ENCODE results near the gene DNAH6. TPM values are rescaled to one million over a fixed set of nuclear protein-coding genes. Genes with fewer than 3 reads are reported as not detected.

The DNAH6 gene
- total and polyA plus RNA-seq, 2 of the 8 experiments (the other 6 are each of a cell fraction or from before 2014, with no cell fraction given) = 0.06 to 0.43 TPM

GRCh38 chr2:84579661-84580060 is 63.4 kb downstream of the DNAH6 start:
- TF ChIP-seq FOSL1 (IDR thresholded peaks at IDR 0.05; ENCODE audit: insufficient read depth, low read depth, low read length) (no peak), SIX5 (IDR thresholded peaks at IDR 0.05; ENCODE audit: low read depth, low read length) (no peak), TAF1 (IDR thresholded peaks at IDR 0.05; ENCODE audit: low read depth, low read length) (no peak), SP4 (IDR thresholded peaks at IDR 0.05; ENCODE audit: low read length) (no peak), GTF2F1 (IDR thresholded peaks at IDR 0.05; ENCODE audit: borderline replicate concordance, low read depth, low read length) (no peak), ATF2 (IDR thresholded peaks at IDR 0.05; ENCODE audit: low read length) (no peak), GABPA (IDR thresholded peaks at IDR 0.05; ENCODE audit: borderline replicate concordance, insufficient read depth, low read length) (no peak), CBX5 (IDR thresholded peaks at IDR 0.05; ENCODE audit: low read depth, low read length) (no peak), HDAC6 (IDR thresholded peaks at IDR 0.05; ENCODE audit: low read depth, low read length) (no peak), USF2 (IDR thresholded peaks at IDR 0.05; ENCODE audit: low read length) (no peak), POU5F1 (IDR thresholded peaks at IDR 0.05; ENCODE audit: low read depth, low read length) (no peak), SP1 (IDR thresholded peaks at IDR 0.05; ENCODE audit: low read depth, low read length) (no peak), MAFK (IDR thresholded peaks at IDR 0.05; ENCODE audit: low read depth, low read length) (no peak)
- no peak overlapping the region for H2AK5ac ChIP-seq (ENCODE audit: low read depth, low read length)
- no peak overlapping the region for H3K4me2 ChIP-seq (ENCODE audit: insufficient read depth in 1 of 2, low read depth in 2 of 2, low read length in 2 of 2)
- no peak for DNase-seq (ENCODE audit: low read depth in 1 of 2, low spot score in 2 of 2)
- no peak overlapping the region for H2AFZ ChIP-seq (ENCODE audit: low read length)
- H3K14ac ChIP-seq (ENCODE audit: insufficient read length) = no peak overlapping the region
- H3K4me3 ChIP-seq (ENCODE audit: extremely low read depth in 1 of 4, insufficient read depth in 2 of 4, low read depth in 3 of 4, low read length in 4 of 4) = no peak overlapping the region
- no peak overlapping the region for H2BK20ac ChIP-seq (ENCODE audit: low read length)
- H4K91ac ChIP-seq (replicated peaks; ENCODE audit: insufficient read length, low read length) = no peak overlapping the region
- H3K56ac ChIP-seq (replicated peaks; ENCODE audit: insufficient read length, low read depth, low read length) = no peak overlapping the region
- H3K27ac ChIP-seq (ENCODE audit: low read depth, low read length) = no peak overlapping the region
- H2BK120ac ChIP-seq (replicated peaks; ENCODE audit: low read depth, low read length) = no peak overlapping the region
- H2BK5ac ChIP-seq (ENCODE audit: low read depth, low read length) = no peak overlapping the region
- no peak overlapping the region for H3K18ac ChIP-seq (ENCODE audit: extremely low read depth, low read length)
- ChIA-PET POLR2A (ENCODE audit: partially characterized antibody) (no interaction called here), CTCF (ENCODE audit: partially characterized antibody) (no interaction called here)
- H3K36me3 ChIP-seq (ENCODE audit: control insufficient read depth in 2 of 4, insufficient read depth in 4 of 4, low read length in 3 of 4) = no peaks in the 10 kb centered on the region
- H3K9me3 ChIP-seq (ENCODE audit: insufficient read depth in 2 of 2, low read depth in 1 of 2, low read length in 1 of 2) = no peaks in the 10 kb centered on the region
- no peaks in the 10 kb centered on the region for H4K20me1 ChIP-seq (replicated peaks in 1 of 2; ENCODE audit: control insufficient read depth in 1 of 2, insufficient read depth in 2 of 2, low read length in 2 of 2)
- no peaks in the 10 kb centered on the region for H3K27me3 ChIP-seq (replicated peaks in 1 of 4; ENCODE audit: control insufficient read depth in 3 of 4, extremely low read depth in 1 of 4, insufficient read depth in 3 of 4, low read length in 3 of 4)
- H4K5ac ChIP-seq (ENCODE audit: insufficient read length, low read depth, low read length) = no peak overlapping the region
- 84% methylated on average over 3 of the region's 3 CpGs; no CpG with 5 or more reads in 1 of the 2 experiments for WGBS, 2 experiments (ENCODE audit: extremely low coverage in 1 of 2, insufficient coverage in 1 of 2, insufficient read length in 1 of 2, insufficient replicate concordance in 2 of 2, low coverage in 1 of 2, low lambda C conversion rate in 2 of 2, missing lambda C conversion rate in 1 of 2)
- H3K4ac ChIP-seq (replicated peaks; ENCODE audit: insufficient read length, low read depth, low read length) = no peak overlapping the region
- H4K8ac ChIP-seq (ENCODE audit: extremely low read depth, insufficient read depth, low read length) = no peak overlapping the region
- no peak overlapping the region for H2BK12ac ChIP-seq (ENCODE audit: low read depth, low read length)
- H3K79me2 ChIP-seq (ENCODE audit: control insufficient read depth in 1 of 2, insufficient read depth in 2 of 2, low read length in 2 of 2) = no peaks in the 10 kb centered on the region
- H3K23me2 ChIP-seq (ENCODE audit: low read depth, low read length) = no peaks in the 10 kb centered on the region; the same call in 1 of the 2 replicates
- no peak overlapping the region for H2BK15ac ChIP-seq (ENCODE audit: low read length)
- no peaks in the 10 kb centered on the region for H3K4me1 ChIP-seq (replicated peaks in 1 of 4; ENCODE audit: control insufficient read depth in 3 of 4, insufficient read depth in 4 of 4, low read length in 3 of 4)
- H3K9ac ChIP-seq (replicated peaks in 1 of 4; ENCODE audit: extremely low read depth in 1 of 4, low read depth in 3 of 4, low read length in 3 of 4) = no peak overlapping the region
- no peak overlapping the region for H3K23ac ChIP-seq (ENCODE audit: insufficient read length)
- H3K79me1 ChIP-seq (ENCODE audit: low read depth, low read length) = no peaks in the 10 kb centered on the region
- no peak for FAIRE-seq
